ENCODE results near the gene RHOT1. TPM values are rescaled to one million over a fixed set of nuclear protein-coding genes. Genes with fewer than 3 reads are reported as not detected.
"Not testable (repeated sequence)": the region's sequence is repeated elsewhere in the genome, so short reads cannot be mapped to it uniquely, and the experiment has no call there.

RHOT1 gene
- total RNA-seq, 1 donor from 2014 or later, result 36.1 TPM

DNA sequence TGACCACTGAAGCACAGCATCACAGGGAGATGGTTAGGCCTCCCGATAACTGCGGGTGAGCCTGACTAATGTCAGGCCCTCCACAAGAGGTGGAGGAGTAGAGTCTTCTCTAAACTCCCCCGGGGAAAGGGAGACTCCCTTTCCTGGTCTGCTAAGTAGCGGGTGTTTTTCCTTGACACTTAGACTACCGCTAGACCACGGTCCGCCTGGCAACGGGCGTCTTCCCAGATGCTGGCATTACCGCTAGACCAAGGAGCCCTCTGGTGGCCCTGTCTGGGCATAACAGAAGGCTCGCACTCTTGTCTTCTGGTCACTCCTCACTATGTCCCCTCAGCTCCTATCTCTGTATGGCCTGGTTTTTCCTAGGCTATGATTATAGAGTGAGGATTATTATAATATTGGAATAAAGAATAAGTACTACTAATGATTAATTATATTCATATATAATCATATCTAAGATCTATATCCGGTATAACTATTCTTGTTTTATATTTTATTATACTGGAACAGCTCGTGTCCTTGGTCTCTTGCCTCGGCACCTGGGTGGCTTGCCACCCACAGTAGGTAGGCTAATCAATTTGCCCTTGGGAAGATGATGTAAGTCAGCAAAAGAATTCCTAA is 6.7 kb upstream of the RHOT1 start:
- H3K9me3 Mint-ChIP-seq (ENCODE audit: unreplicated experiment); H3K27me3 Mint-ChIP-seq (ENCODE audit: unreplicated experiment); H3K4me1 Mint-ChIP-seq (ENCODE audit: low read depth, unreplicated experiment); H3K36me3 Mint-ChIP-seq (ENCODE audit: unreplicated experiment); H3K27ac Mint-ChIP-seq (ENCODE audit: unreplicated experiment); H3K4me3 Mint-ChIP-seq (ENCODE audit: unreplicated experiment): not testable (repeated sequence)
- TF ChIP-seq, protein P1, sequence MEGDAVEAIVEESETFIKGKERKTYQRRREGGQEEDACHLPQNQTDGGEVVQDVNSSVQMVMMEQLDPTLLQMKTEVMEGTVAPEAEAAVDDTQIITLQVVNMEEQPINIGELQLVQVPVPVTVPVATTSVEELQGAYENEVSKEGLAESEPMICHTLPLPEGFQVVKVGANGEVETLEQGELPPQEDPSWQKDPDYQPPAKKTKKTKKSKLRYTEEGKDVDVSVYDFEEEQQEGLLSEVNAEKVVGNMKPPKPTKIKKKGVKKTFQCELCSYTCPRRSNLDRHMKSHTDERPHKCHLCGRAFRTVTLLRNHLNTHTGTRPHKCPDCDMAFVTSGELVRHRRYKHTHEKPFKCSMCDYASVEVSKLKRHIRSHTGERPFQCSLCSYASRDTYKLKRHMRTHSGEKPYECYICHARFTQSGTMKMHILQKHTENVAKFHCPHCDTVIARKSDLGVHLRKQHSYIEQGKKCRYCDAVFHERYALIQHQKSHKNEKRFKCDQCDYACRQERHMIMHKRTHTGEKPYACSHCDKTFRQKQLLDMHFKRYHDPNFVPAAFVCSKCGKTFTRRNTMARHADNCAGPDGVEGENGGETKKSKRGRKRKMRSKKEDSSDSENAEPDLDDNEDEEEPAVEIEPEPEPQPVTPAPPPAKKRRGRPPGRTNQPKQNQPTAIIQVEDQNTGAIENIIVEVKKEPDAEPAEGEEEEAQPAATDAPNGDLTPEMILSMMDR (IDR thresholded peaks at IDR 0.05; ENCODE audit: partially characterized antibody, unreplicated experiment), result peak; percentile 65
- DNase-seq, result peak; percentile 78

DNA sequence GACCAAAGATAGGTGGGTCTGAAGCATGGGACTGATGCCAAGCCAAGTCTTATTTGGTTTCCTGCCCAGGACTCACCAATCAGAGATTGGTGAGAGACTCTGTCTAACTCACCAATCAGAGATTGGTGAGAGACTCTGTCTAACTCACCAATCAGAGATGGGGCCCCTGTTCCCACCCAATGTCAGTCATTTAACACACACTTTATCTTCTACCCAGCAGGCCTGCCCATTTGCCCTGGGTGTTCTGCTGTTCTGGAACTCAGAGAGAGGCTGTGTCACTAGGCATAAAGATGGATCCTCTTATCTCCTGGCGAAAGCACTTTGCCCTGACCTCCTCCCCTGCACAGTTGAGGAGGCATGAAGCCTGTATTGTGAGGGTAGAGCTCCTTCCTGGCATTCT is 5.4 kb upstream of the RHOT1 start:
- TF ChIP-seq, protein P1 (IDR thresholded peaks at IDR 0.05; ENCODE audit: partially characterized antibody, unreplicated experiment), result no peak
- H3K36me3 Mint-ChIP-seq (ENCODE audit: unreplicated experiment), result peaks cover 6% of the 10 kb centered on the region
- DNase-seq, result no peak
- no peaks in the 10 kb centered on the region for H3K27me3 Mint-ChIP-seq (ENCODE audit: unreplicated experiment)
- no peak overlapping the region for H3K27ac Mint-ChIP-seq (ENCODE audit: unreplicated experiment)
- peaks cover 3% of the 10 kb centered on the region for H3K9me3 Mint-ChIP-seq (ENCODE audit: unreplicated experiment)
- H3K4me3 Mint-ChIP-seq (ENCODE audit: unreplicated experiment), result no peak overlapping the region
- peaks cover 2% of the 10 kb centered on the region for H3K4me1 Mint-ChIP-seq (ENCODE audit: low read depth, unreplicated experiment)

DNA sequence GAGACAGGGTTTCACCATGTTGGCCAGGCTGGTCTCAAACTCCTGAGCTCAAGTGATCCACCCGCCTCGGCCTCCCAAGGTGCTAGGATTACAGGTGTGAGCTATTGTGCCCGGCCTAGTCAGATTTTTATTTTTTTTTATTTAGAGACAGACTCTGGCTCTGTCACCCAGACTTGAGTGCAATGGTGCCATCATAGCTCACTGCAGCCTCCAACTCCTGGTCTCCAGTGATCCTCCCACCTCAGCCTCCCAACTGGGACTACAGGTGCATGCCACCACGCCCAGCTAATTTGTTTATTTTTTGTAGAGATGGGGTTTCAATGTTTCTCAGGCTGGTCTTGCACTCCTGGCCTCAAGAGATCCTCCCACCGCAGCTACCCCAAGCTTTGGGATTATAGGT is 2.8 kb upstream of the RHOT1 start:
- not testable (repeated sequence) for H3K27ac Mint-ChIP-seq (ENCODE audit: unreplicated experiment); H3K36me3 Mint-ChIP-seq (ENCODE audit: unreplicated experiment); DNase-seq; H3K27me3 Mint-ChIP-seq (ENCODE audit: unreplicated experiment); H3K9me3 Mint-ChIP-seq (ENCODE audit: unreplicated experiment); H3K4me3 Mint-ChIP-seq (ENCODE audit: unreplicated experiment); H3K4me1 Mint-ChIP-seq (ENCODE audit: low read depth, unreplicated experiment)

DNA sequence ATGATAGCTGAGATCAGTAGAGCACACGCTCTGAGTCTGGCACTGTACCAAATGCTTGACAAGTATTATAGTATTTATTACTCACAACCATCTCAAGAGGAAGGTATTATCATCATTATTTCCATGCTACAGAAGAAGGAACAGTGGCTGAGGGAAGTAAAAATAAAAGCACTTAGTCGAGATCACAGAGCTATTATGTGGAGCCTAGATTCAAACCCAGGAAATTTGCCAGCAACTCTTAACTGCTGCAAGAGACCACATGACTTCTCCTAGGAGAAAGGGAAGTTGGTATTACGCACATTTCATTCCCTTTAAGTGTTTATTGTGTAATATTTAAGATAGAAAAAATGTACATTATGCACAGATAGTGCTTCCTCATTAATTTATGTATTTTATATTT is 1.0 kb upstream of the RHOT1 start:
- DNase-seq, result no peak
- Mint-ChIP-seq H3K27me3 (ENCODE audit: unreplicated experiment) (no peaks in the 10 kb centered on the region), H3K36me3 (ENCODE audit: unreplicated experiment) (no peaks in the 10 kb centered on the region), H3K9me3 (ENCODE audit: unreplicated experiment) (peaks cover 8% of the 10 kb centered on the region), H3K4me3 (ENCODE audit: unreplicated experiment) (peak overlapping the region; percentile 87), H3K4me1 (ENCODE audit: low read depth, unreplicated experiment) (peaks cover 9% of the 10 kb centered on the region), H3K27ac (ENCODE audit: unreplicated experiment) (no peak overlapping the region)
- TF ChIP-seq, protein P1 (IDR thresholded peaks at IDR 0.05; ENCODE audit: partially characterized antibody, unreplicated experiment), result no peak

DNA sequence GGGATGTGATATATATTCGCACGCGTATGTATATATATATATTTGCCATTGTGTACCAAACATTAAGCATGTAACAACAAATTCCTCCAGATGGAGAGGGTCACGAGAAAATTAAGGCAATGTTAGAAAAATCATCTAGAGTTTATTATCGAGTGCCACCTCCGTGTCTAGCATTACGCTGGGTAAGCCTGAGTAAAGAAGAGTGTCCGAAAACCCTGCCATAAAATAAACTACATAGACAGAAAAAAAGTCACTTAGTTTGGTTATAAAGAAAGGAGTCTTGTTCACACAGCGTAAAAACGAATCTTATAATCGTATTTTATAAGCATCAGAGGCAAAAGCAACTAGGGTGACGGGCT is 644 bp upstream of the RHOT1 start:
- peak overlapping the region; percentile 76 for H3K27ac Mint-ChIP-seq (ENCODE audit: unreplicated experiment)
- H3K4me1 Mint-ChIP-seq (ENCODE audit: low read depth, unreplicated experiment), result peaks cover 9% of the 10 kb centered on the region
- H3K4me3 Mint-ChIP-seq (ENCODE audit: unreplicated experiment), result peak overlapping the region; percentile 87
- TF ChIP-seq, protein P1 (IDR thresholded peaks at IDR 0.05; ENCODE audit: partially characterized antibody, unreplicated experiment), result no peak
- H3K9me3 Mint-ChIP-seq (ENCODE audit: unreplicated experiment), result peaks cover 8% of the 10 kb centered on the region
- H3K36me3 Mint-ChIP-seq (ENCODE audit: unreplicated experiment), result no peaks in the 10 kb centered on the region
- no peak for DNase-seq
- H3K27me3 Mint-ChIP-seq (ENCODE audit: unreplicated experiment), result no peaks in the 10 kb centered on the region

Data from glutamatergic neuron (in vitro differentiated cells).